OCI-LY1 (cell line): ENCODE measurements around the gene ETV2.

ENCODE experiments used
- H2AFZ ChIP-seq: fragments of 200-600 bp; sonication (generic), shearing (Covaris generic); 2 replicates; pipeline ENCODE4 v1.6.0; 2014; ENCODE audit warnings: antibody characterized with exemption, mild to moderate bottlenecking, low read length
- H3F3A ChIP-seq: fragments of 200-600 bp; sonication (generic), shearing (Covaris generic); 2 replicates; pipeline ENCODE4 v1.6.0; 2014; ENCODE audit warnings: mild to moderate bottlenecking, antibody characterized with exemption, low read length, moderate library complexity; ENCODE audit not compliant: insufficient read depth
- H3K27ac ChIP-seq: fragments of 200-600 bp; sonication (generic); 2 replicates; pipeline ENCODE4 v1.5.1; 2014; ENCODE audit warnings: low read length, mixed run types, mild to moderate bottlenecking, low read depth; ENCODE audit not compliant: poor library complexity, severe bottlenecking
- H3K27me3 ChIP-seq: fragments of 200-600 bp; sonication (generic); 2 replicates; pipeline ENCODE4 v1.6.0; 2014; ENCODE audit warnings: antibody characterized with exemption, mild to moderate bottlenecking, low read length, moderate library complexity; ENCODE audit not compliant: insufficient read depth
- H3K36me3 ChIP-seq: fragments of 200-600 bp; sonication (generic); 2 replicates; pipeline ENCODE4 v1.6.1; 2014; ENCODE audit warnings: mild to moderate bottlenecking, antibody characterized with exemption, low read length, moderate library complexity, mixed read lengths; ENCODE audit not compliant: insufficient read depth
- H3K4me1 ChIP-seq: fragments of 200-600 bp; sonication (generic); 2 replicates; pipeline ENCODE4 v1.5.1; 2014; ENCODE audit warnings: mild to moderate bottlenecking, low read length, moderate library complexity; ENCODE audit not compliant: insufficient read depth, severe bottlenecking
- H3K4me2 ChIP-seq: fragments of 200-600 bp; sonication (generic), shearing (Covaris generic); 2 replicates; pipeline ENCODE4 v1.6.1; 2014; ENCODE audit warnings: low read length
- H3K4me3 ChIP-seq: fragments of 200-600 bp; sonication (generic); 2 replicates; pipeline ENCODE4 v1.5.1; 2014; ENCODE audit warnings: low read length, low read depth, mild to moderate bottlenecking, mixed read lengths; ENCODE audit not compliant: poor library complexity, severe bottlenecking
- H3K79me2 ChIP-seq: fragments of 200-600 bp; shearing (Covaris generic); 2 replicates; pipeline ENCODE4 v1.6.1; 2016; ENCODE audit warnings: mixed run types, low read length, mixed read lengths; ENCODE audit not compliant: insufficient read depth
- H3K9ac ChIP-seq: fragments of 200-600 bp; sonication (generic), shearing (Covaris generic); 2 replicates; pipeline ENCODE4 v1.6.1; 2014; ENCODE audit warnings: mild to moderate bottlenecking, low read length, mixed read lengths
- H3K9me2 ChIP-seq: fragments of 200-600 bp; sonication (generic), shearing (Covaris generic); 2 replicates; pipeline ENCODE4 v1.6.1; 2014; ENCODE audit warnings: low read depth, mild to moderate bottlenecking, low read length, mixed read lengths
- H3K9me3 ChIP-seq: fragments of 200-600 bp; shearing (Covaris generic); 2 replicates; pipeline ENCODE4 v1.6.1; 2014; ENCODE audit warnings: low read length, mixed read lengths
- H4K20me1 ChIP-seq: fragments of 200-600 bp; sonication (generic), shearing (Covaris generic); 2 replicates; pipeline ENCODE4 v1.6.0; 2016; ENCODE audit warnings: mild to moderate bottlenecking, low read length; ENCODE audit not compliant: insufficient read depth
- EZH2 ChIP-seq: fragments of 200-600 bp; sonication (generic), shearing (Covaris generic); IDR thresholded peaks from 2 replicates; pipeline ENCODE4 v1.8.0; 2017; ENCODE audit warnings: borderline replicate concordance, mixed run types, mild to moderate bottlenecking, antibody characterized with exemption, low read length, moderate library complexity, mixed read lengths
- TF ChIP-seq, protein P1 (sequence below): fragments of 200-600 bp; sonication (generic), shearing (Covaris generic); IDR thresholded peaks from 2 replicates; pipeline ENCODE4 v1.5.1; 2017; ENCODE audit warnings: mild to moderate bottlenecking, antibody characterized with exemption, low read length, moderate library complexity, mixed read lengths

ETV2 gene

DNA sequence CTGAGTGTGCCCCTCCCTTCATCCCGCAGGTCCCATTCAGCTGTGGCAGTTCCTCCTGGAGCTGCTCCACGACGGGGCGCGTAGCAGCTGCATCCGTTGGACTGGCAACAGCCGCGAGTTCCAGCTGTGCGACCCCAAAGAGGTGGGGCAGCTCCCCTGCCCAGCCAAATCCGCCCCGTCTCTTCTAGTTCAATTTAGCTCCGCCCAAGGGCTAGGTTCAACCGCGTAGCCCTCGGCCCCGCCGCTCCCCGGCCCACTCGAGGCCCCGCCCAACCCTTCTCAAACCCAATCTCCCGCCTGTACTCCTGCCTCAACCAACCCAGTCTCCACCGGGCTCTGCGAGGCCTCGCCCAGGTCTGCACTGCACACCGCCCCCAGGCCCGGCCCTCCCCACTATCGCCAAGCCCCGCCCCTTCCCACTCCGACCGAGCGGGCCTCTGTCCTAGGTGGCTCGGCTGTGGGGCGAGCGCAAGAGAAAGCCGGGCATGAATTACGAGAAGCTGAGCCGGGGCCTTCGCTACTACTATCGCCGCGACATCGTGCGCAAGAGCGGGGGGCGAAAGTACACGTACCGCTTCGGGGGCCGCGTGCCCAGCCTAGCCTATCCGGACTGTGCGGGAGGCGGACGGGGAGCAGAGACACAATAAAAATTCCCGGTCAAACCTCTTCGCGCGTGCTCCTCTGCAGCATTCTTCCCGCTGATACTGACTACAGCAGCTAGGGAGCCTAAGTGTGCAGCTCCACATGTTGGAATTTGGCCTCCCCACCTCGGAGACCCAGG, 2.9 kb downstream of the ETV2 start:
- Histone ChIP-seq H3K27ac (peak overlapping the region; percentile 71), H3K9me3 (no peaks in the 10 kb centered on the region), H3K9me2 (no peaks in the 10 kb centered on the region), H3K9ac (peak overlapping the region; percentile 64), H3K4me2 (peak overlapping the region; percentile 68), H3K4me3 (peak overlapping the region; percentile 65), H3K36me3 (no peaks in the 10 kb centered on the region), H3K79me2 (peaks cover 11% of the 10 kb centered on the region), H3K27me3 (no peaks in the 10 kb centered on the region), H4K20me1 (no peaks in the 10 kb centered on the region), H3K4me1 (peaks cover 44% of the 10 kb centered on the region), H2AFZ (no peak overlapping the region), H3F3A (peaks cover 4% of the 10 kb centered on the region; the same call in 1 of the 2 replicates)
- TF ChIP-seq EZH2 = no peak
- TF ChIP-seq, protein P1, sequence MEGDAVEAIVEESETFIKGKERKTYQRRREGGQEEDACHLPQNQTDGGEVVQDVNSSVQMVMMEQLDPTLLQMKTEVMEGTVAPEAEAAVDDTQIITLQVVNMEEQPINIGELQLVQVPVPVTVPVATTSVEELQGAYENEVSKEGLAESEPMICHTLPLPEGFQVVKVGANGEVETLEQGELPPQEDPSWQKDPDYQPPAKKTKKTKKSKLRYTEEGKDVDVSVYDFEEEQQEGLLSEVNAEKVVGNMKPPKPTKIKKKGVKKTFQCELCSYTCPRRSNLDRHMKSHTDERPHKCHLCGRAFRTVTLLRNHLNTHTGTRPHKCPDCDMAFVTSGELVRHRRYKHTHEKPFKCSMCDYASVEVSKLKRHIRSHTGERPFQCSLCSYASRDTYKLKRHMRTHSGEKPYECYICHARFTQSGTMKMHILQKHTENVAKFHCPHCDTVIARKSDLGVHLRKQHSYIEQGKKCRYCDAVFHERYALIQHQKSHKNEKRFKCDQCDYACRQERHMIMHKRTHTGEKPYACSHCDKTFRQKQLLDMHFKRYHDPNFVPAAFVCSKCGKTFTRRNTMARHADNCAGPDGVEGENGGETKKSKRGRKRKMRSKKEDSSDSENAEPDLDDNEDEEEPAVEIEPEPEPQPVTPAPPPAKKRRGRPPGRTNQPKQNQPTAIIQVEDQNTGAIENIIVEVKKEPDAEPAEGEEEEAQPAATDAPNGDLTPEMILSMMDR = no peak

DNA sequence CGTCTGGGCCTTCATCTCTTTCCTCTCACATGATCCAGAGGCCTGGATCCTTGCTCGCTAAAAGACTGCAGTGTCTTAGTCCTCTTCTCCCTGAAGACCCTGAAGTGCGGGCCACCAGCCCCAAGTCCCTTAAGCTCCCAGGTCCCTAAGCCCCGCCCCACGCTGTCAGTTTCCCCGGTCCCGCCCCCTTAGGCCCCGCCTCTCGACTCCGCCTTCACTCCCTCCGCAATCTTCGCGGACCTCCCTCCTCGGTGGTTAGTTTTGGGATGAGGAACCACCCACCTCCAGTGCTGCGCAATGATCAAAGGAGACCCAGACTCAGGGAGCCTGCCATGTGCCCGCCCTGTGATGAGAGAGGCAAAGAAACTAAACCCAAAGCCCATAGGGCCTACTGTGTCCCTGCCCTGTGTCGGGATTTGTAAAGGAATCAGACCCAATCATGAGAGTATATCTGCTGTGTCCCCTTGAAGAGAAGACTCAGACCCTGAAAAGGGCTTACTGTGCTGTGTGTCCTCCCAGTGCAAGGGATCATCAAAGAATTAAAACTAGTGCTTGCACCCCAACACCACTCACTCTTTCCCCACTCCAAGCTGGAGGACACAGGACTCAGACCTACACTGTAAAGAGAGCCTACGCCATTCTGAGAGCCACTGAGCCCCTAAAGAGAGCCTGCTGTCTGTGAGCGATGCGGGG, 3.6 kb downstream of the ETV2 start:
- no peaks in the 10 kb centered on the region for H4K20me1 ChIP-seq
- peak overlapping the region; percentile 51; the same call in 1 of the 2 replicates for H3K9ac ChIP-seq
- TF ChIP-seq, protein P1 = no peak
- TF ChIP-seq EZH2 = no peak
- H3F3A ChIP-seq = peaks cover 4% of the 10 kb centered on the region; the same call in 1 of the 2 replicates
- H3K4me1 ChIP-seq = peaks cover 51% of the 10 kb centered on the region
- no peaks in the 10 kb centered on the region for H3K9me3 ChIP-seq
- peaks cover 17% of the 10 kb centered on the region for H3K79me2 ChIP-seq
- no peaks in the 10 kb centered on the region for H3K27me3 ChIP-seq
- H3K9me2 ChIP-seq = no peaks in the 10 kb centered on the region
- peak overlapping the region; percentile 65 for H3K4me3 ChIP-seq
- peak overlapping the region; percentile 66 for H3K27ac ChIP-seq
- H2AFZ ChIP-seq = no peak overlapping the region
- H3K4me2 ChIP-seq = peak overlapping the region; percentile 68
- no peaks in the 10 kb centered on the region for H3K36me3 ChIP-seq

DNA sequence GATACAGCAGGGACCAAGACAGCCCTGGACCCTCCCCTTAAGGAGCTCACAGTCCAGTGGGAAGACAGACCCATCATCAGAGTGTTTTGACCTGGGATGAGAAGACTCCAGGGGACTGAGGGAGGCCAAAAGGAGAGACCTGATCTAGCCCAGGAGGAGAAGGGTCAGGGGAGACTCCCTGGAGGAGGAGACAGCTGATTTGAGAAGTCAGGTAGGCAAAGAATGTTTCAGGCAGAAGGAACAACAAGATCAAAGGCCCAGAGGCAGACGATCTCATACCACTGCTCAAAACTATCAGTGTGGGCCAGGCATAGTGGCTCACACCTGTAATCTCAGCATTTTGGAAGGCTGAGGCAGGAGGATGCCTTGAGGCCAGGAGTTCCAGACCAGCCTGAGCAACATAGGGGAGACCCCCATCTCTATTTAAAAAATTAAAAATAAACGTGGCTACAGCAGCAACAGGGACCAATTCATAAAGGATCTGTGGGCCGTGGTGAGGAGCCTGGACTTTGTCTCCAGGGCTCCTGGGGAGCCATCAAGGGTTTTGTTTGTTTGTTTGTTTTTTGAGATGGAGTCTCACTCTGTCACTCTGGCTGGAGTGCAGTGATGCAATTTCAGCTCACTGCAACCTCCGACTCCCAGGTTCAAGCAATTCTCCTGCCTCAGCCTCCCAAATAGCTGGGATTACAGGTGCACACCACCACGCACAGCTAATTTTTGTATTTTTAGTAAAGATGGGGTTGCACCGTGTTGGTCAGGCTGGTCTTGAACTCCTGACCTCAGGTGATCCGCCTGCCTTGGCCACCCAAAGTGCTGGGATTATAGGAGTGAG, 4.4 kb downstream of the ETV2 start:
- Histone ChIP-seq H3K4me1 (peaks cover 52% of the 10 kb centered on the region), H2AFZ (no peak overlapping the region), H3K79me2 (peaks cover 24% of the 10 kb centered on the region), H3K9me2 (no peaks in the 10 kb centered on the region), H3K27me3 (no peaks in the 10 kb centered on the region), H3K36me3 (peaks cover 5% of the 10 kb centered on the region), H3K4me2 (no peak overlapping the region), H3F3A (peaks cover 4% of the 10 kb centered on the region; the same call in 1 of the 2 replicates), H3K9me3 (no peaks in the 10 kb centered on the region), H4K20me1 (no peaks in the 10 kb centered on the region), H3K4me3 (no peak overlapping the region), H3K27ac (peak overlapping the region; percentile 35), H3K9ac (no peak overlapping the region)
- TF ChIP-seq EZH2 = no peak
- TF ChIP-seq, protein P1 = no peak
